H1 (cell line): ENCODE results near the gene PALM. TPM values are rescaled to one million over a fixed set of nuclear protein-coding genes. Genes with fewer than 3 reads are reported as not detected.

Source experiments
- CTCF ChIA-PET: fragments of 300-600 bp; sonication (Branson Sonifier 250); formaldehyde crosslinking; loops from one replicate; lab custom pipeline; 2021; ENCODE audit not compliant: partially characterized antibody; lab: Charles Lee
- POLR2A ChIA-PET: fragments of 300-600 bp; sonication (Branson Sonifier 250); formaldehyde crosslinking; loops from one replicate; lab custom pipeline; 2021; ENCODE audit warnings: inconsistent platforms; ENCODE audit not compliant: partially characterized antibody; lab: Charles Lee
- DNase-seq, 2 experiments: peaks; one replicate each; pipeline versions ENCODE4 v3.0.0 to v3.0.0-alpha.2; 2010 to 2022; ENCODE audit warnings: low spot score in 2 of 2, low read depth in 1 of 2, mixed read lengths in 1 of 2
- FAIRE-seq: peaks from 2 replicates; lab custom pipeline; 2011; peaks lifted over from hg19 to GRCh38; lab: Jason Lieb, UNC
- H2AFZ ChIP-seq: 2 replicates; pipeline ENCODE4 v1.8.1; 2012; ENCODE audit warnings: low read length, inconsistent platforms
- H2AK5ac ChIP-seq: 2 replicates; pipeline ENCODE4 v1.6.1; 2013; ENCODE audit warnings: low read depth, low read length
- H2BK120ac ChIP-seq: replicated peaks from 2 replicates; pipeline ENCODE3; 2013; ENCODE audit warnings: low read depth, low read length, inconsistent platforms
- H2BK12ac ChIP-seq: 2 replicates; pipeline ENCODE4 v1.6.1; 2013; ENCODE audit warnings: low read depth, low read length
- H2BK15ac ChIP-seq: 2 replicates; pipeline ENCODE4 v1.6.1; 2013; ENCODE audit warnings: low read length
- H2BK20ac ChIP-seq: 2 replicates; pipeline ENCODE4 v1.6.1; 2013; ENCODE audit warnings: low read length
- H2BK5ac ChIP-seq: 2 replicates; pipeline ENCODE4 v1.6.1; 2013; ENCODE audit warnings: low read depth, low read length
- H3K14ac ChIP-seq: 2 replicates; pipeline ENCODE4 v1.6.1; 2013; ENCODE audit warnings: inconsistent platforms; ENCODE audit not compliant: insufficient read length
- H3K18ac ChIP-seq: 2 replicates; pipeline ENCODE4 v1.6.1; 2013; ENCODE audit warnings: low read length; ENCODE audit errors: extremely low read depth
- H3K23ac ChIP-seq: 2 replicates; pipeline ENCODE4 v1.6.1; 2013; ENCODE audit warnings: inconsistent platforms; ENCODE audit not compliant: insufficient read length
- H3K23me2 ChIP-seq: 2 replicates; pipeline ENCODE4 v1.6.1; 2013; ENCODE audit warnings: low read depth, low read length
- H3K27ac ChIP-seq: 2 replicates; pipeline ENCODE4 v1.6.1; 2011; ENCODE audit warnings: low read depth, low read length, inconsistent platforms
- H3K27me3 ChIP-seq, 4 experiments: replicated peaks in 1 of 4; 1 replicate in 1 of 4; 2 replicates in 3 of 4; pipeline versions ENCODE4 v1.6.1 to v1.8.1; 2011 to 2013; ENCODE audit warnings: low read length in 3 of 4, mild to moderate bottlenecking in 3 of 4, inconsistent platforms in 2 of 4, mixed read lengths in 2 of 4, moderate library complexity in 1 of 4; ENCODE audit not compliant: control insufficient read depth in 3 of 4, insufficient read depth in 3 of 4; ENCODE audit errors: extremely low read depth in 1 of 4
- H3K36me3 ChIP-seq, 4 experiments: 2 replicates each; pipeline versions ENCODE4 v1.6.1 to v1.8.1; 2011 to 2013; ENCODE audit warnings: mild to moderate bottlenecking in 4 of 4, low read length in 3 of 4, moderate library complexity in 2 of 4, control low read depth in 1 of 4, inconsistent platforms in 1 of 4; ENCODE audit not compliant: insufficient read depth in 4 of 4, control insufficient read depth in 2 of 4
- H3K4ac ChIP-seq: replicated peaks from 2 replicates; pipeline ENCODE3; 2013; ENCODE audit warnings: low read length, low read depth, mixed read lengths, inconsistent platforms; ENCODE audit not compliant: insufficient read length
- H3K4me1 ChIP-seq, 4 experiments: replicated peaks in 1 of 4; 1 replicate in 1 of 4; 2 replicates in 3 of 4; pipeline versions ENCODE4 v1.6.1 to v1.8.1; 2011 to 2013; ENCODE audit warnings: low read length in 3 of 4, inconsistent platforms in 2 of 4, mixed read lengths in 1 of 4; ENCODE audit not compliant: insufficient read depth in 4 of 4, control insufficient read depth in 3 of 4
- H3K4me2 ChIP-seq, 2 experiments: 2 replicates each; pipeline versions ENCODE4 v1.6.1 to v1.8.1; 2011 to 2013; ENCODE audit warnings: low read depth in 2 of 2, low read length in 2 of 2, control low read depth in 1 of 2, inconsistent platforms in 1 of 2, mild to moderate bottlenecking in 1 of 2; ENCODE audit not compliant: insufficient read depth in 1 of 2
- H3K4me3 ChIP-seq, 4 experiments: fragments of 200-600, 300-600 bp in 1 of 4; sonication (generic), shearing (Covaris generic), sonication (Bioruptor Twin) in 1 of 4; 2 replicates each; pipeline versions ENCODE4 v1.5.1 to v1.8.1; 2011 to 2016; ENCODE audit warnings: low read length in 4 of 4, low read depth in 3 of 4, control low read depth in 2 of 4, inconsistent platforms in 2 of 4, mild to moderate bottlenecking in 2 of 4, mixed read lengths in 1 of 4, moderate library complexity in 1 of 4; ENCODE audit not compliant: insufficient read depth in 2 of 4; ENCODE audit errors: extremely low read depth in 1 of 4
- H3K56ac ChIP-seq: replicated peaks from 2 replicates; pipeline ENCODE3; 2013; ENCODE audit warnings: low read depth, mild to moderate bottlenecking, mixed read lengths, low read length, inconsistent platforms; ENCODE audit not compliant: insufficient read length
- H3K79me1 ChIP-seq: 2 replicates; pipeline ENCODE4 v1.6.1; 2013; ENCODE audit warnings: low read depth, low read length, control low read depth
- H3K79me2 ChIP-seq, 2 experiments: 2 replicates each; pipeline versions ENCODE4 v1.6.1 to v1.8.1; 2012 to 2013; ENCODE audit warnings: low read length in 2 of 2, mild to moderate bottlenecking in 2 of 2, inconsistent platforms in 1 of 2; ENCODE audit not compliant: insufficient read depth in 2 of 2, control insufficient read depth in 1 of 2
- H3K9ac ChIP-seq, 4 experiments: replicated peaks in 1 of 4; 1 replicate in 1 of 4; 2 replicates in 3 of 4; pipeline versions ENCODE4 v1.6.1 to v1.8.1; 2011 to 2013; ENCODE audit warnings: low read depth in 3 of 4, low read length in 3 of 4, control low read depth in 2 of 4, mild to moderate bottlenecking in 2 of 4, moderate library complexity in 2 of 4, inconsistent platforms in 1 of 4; ENCODE audit errors: extremely low read depth in 1 of 4
- H3K9me3 ChIP-seq, 2 experiments: 2 replicates each; pipeline versions ENCODE4 v1.6.1 to v1.8.1; 2012 to 2013; ENCODE audit warnings: mild to moderate bottlenecking in 2 of 2, moderate library complexity in 2 of 2, control low read depth in 1 of 2, inconsistent platforms in 1 of 2, low read depth in 1 of 2, low read length in 1 of 2, mixed read lengths in 1 of 2; ENCODE audit not compliant: insufficient read depth in 2 of 2
- H4K20me1 ChIP-seq, 2 experiments: replicated peaks in 1 of 2; 2 replicates each; pipeline versions ENCODE3 to v1.8.1; 2011 to 2013; ENCODE audit warnings: inconsistent platforms in 2 of 2, low read length in 2 of 2, mild to moderate bottlenecking in 1 of 2; ENCODE audit not compliant: insufficient read depth in 2 of 2, control insufficient read depth in 1 of 2
- H4K5ac ChIP-seq: 2 replicates; pipeline ENCODE4 v1.6.1; 2013; ENCODE audit warnings: low read length, low read depth, mixed read lengths, inconsistent platforms; ENCODE audit not compliant: insufficient read length
- H4K8ac ChIP-seq: 2 replicates; pipeline ENCODE4 v1.8.0; 2013; ENCODE audit warnings: mild to moderate bottlenecking, moderate library complexity, low read length, inconsistent platforms; ENCODE audit not compliant: insufficient read depth; ENCODE audit errors: extremely low read depth
- H4K91ac ChIP-seq: replicated peaks from 2 replicates; pipeline ENCODE3; 2013; ENCODE audit warnings: low read length, mixed read lengths, inconsistent platforms; ENCODE audit not compliant: insufficient read length
- SIN3A ChIP-seq, 2 experiments: IDR thresholded peaks in 1 of 2; conservative IDR thresholded peaks in 1 of 2; 2 replicates each; pipeline ENCODE4 v1.6.1; 2011 to 2012; ENCODE audit warnings: low read length in 2 of 2, improper control_type of control experiment in 1 of 2, low read depth in 1 of 2, mild to moderate bottlenecking in 1 of 2
- WGBS, 2 experiments: shearing (Covaris generic) in 1 of 2; methylation state at CpG; one replicate each; pipeline versions ENCODE4 v1.1.6 to v1.1.7; 2013 to 2015; ENCODE audit warnings: low lambda C conversion rate in 2 of 2, mixed read lengths in 2 of 2, inconsistent platforms in 1 of 2, low coverage in 1 of 2, missing lambda C conversion rate in 1 of 2; ENCODE audit not compliant: insufficient replicate concordance in 2 of 2, insufficient coverage in 1 of 2, insufficient read length in 1 of 2; ENCODE audit errors: extremely low coverage in 1 of 2, missing lambda C conversion rate in 1 of 2; 5-methylcytosine and 5-hydroxymethylcytosine counted together
- polyA plus RNA-seq, 7 experiments: library from polyadenylated mRNA; depleted of rRNA in 3 of 7; stranded (reverse) in 5 of 7; unstranded in 2 of 7; fragments of >200 nt in 5 of 7; fragments of 200-250 nt in 2 of 7; gene quantifications; 1 replicate in 5 of 7; 2 replicates in 1 of 7; 4 replicates in 1 of 7; pipeline versions ENCODE4 v1.2.1 to v1.2.3, GENCODE V29; 2011 to 2013; ENCODE audit warnings: missing spikeins in 2 of 7, mixed read lengths in 2 of 7
- total RNA-seq: library from RNA; stranded (reverse); fragmentation: NEBNext Ultra II Directional; extraction: Animal tissue kit (Norgen Biotek cat#: 25700); gene quantifications from 2 replicates; pipeline ENCODE4 v1.2.1, GENCODE V29; 2021
- TF ChIP-seq, protein P1 (sequence below): IDR thresholded peaks from 2 replicates; pipeline ENCODE4 v1.6.1; 2011; ENCODE audit warnings: low read length, improper control_type of control experiment

Gene PALM
- total and polyA plus RNA-seq, 2 of the 8 experiments (the other 6 are each of a cell fraction or from before 2014, with no cell fraction given), result 5.7 to 16.5 TPM

DNA sequence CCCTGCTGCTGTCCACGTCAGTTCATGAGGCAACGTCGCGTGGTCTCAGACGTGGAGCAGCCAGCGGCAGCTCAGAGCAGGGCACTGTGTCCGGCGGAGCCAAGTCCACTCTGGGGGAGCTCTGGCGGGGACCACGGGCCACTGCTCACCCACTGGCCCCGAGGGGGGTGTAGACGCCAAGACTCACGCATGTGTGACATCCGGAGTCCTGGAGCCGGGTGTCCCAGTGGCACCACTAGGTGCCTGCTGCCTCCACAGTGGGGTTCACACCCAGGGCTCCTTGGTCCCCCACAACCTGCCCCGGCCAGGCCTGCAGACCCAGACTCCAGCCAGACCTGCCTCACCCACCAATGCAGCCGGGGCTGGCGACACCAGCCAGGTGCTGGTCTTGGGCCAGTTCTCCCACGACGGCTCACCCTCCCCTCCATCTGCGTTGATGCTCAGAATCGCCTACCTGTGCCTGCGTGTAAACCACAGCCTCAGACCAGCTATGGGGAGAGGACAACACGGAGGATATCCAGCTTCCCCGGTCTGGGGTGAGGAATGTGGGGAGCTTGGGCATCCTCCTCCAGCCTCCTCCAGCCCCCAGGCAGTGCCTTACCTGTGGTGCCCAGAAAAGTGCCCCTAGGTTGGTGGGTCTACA is 25.9 kb upstream of the PALM start:
- no peak overlapping the region for H3K27ac ChIP-seq
- no peak overlapping the region for H3K56ac ChIP-seq
- no peak overlapping the region for H3K18ac ChIP-seq
- H4K91ac ChIP-seq, result no peak overlapping the region
- H3K36me3 ChIP-seq, result no peaks in the 10 kb centered on the region
- no peak overlapping the region for H3K4me2 ChIP-seq
- H2BK12ac ChIP-seq, result no peak overlapping the region
- 93% methylated on average over 25 of the region's 25 CpGs; no CpG with 5 or more reads in 1 of the 2 experiments for WGBS, 2 experiments
- H3K4me3 ChIP-seq, result no peak overlapping the region
- H3K79me1 ChIP-seq, result 0 out of 2 replicates have a peak, but pooled peaks cover 3% of the 10 kb centered on the region
- H3K4ac ChIP-seq, result no peak overlapping the region
- H2BK120ac ChIP-seq, result no peak overlapping the region
- no peak overlapping the region for H2AK5ac ChIP-seq
- TF ChIP-seq, protein P1, sequence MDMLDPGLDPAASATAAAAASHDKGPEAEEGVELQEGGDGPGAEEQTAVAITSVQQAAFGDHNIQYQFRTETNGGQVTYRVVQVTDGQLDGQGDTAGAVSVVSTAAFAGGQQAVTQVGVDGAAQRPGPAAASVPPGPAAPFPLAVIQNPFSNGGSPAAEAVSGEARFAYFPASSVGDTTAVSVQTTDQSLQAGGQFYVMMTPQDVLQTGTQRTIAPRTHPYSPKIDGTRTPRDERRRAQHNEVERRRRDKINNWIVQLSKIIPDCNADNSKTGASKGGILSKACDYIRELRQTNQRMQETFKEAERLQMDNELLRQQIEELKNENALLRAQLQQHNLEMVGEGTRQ, result no peak
- TF ChIP-seq SIN3A (conservative IDR thresholded peaks at IDR 0.05 in 1 of 2, IDR thresholded peaks at IDR 0.05 in 1 of 2; ENCODE audit: low read depth in 1 of 2, low read length in 2 of 2), result no peak
- no peak overlapping the region for H4K5ac ChIP-seq
- no peak overlapping the region for H3K9ac ChIP-seq
- H3K23me2 ChIP-seq, result peaks cover 4% of the 10 kb centered on the region; the same call in 1 of the 2 replicates
- H3K14ac ChIP-seq, result no peak overlapping the region
- ChIA-PET POLR2A (interaction anchor here (0.9 to 1.0 kb wide), 3 partner anchors 8 to 137 kb away, joined by 3 to 4 read pairs (median 3); no protein-coding TSS in a partner anchor), CTCF (interaction anchor here (1.7 to 3.0 kb wide), 4 partner anchors 12 to 25 kb away, joined by 3 to 13 read pairs (median 6); partner anchors contain the start of gene PRSS57)
- FAIRE-seq (no peak), DNase-seq (no peak)
- no peaks in the 10 kb centered on the region for H3K79me2 ChIP-seq
- no peak overlapping the region for H2BK15ac ChIP-seq
- no peak overlapping the region for H2BK20ac ChIP-seq
- H3K23ac ChIP-seq, result no peak overlapping the region
- no peak overlapping the region for H4K8ac ChIP-seq
- peaks cover 0 to 5% of the 10 kb centered on the region in 2 experiments for H4K20me1 ChIP-seq
- peaks cover 0 to 2% (median under 1%) of the 10 kb centered on the region in 4 experiments; a peak in 2 of 7 replicates for H3K27me3 ChIP-seq
- H2AFZ ChIP-seq, result no peak overlapping the region
- peaks cover 0 to 4% (median 1%) of the 10 kb centered on the region in 4 experiments; a peak in 2 of 7 replicates for H3K4me1 ChIP-seq
- no peak overlapping the region for H2BK5ac ChIP-seq
- no peaks in the 10 kb centered on the region for H3K9me3 ChIP-seq
